ENCODE measurements around the gene DHRS1.
A peak's percentile ranks its signal among the peaks of the same experiment; 100 is the strongest.

Gene DHRS1

DNA sequence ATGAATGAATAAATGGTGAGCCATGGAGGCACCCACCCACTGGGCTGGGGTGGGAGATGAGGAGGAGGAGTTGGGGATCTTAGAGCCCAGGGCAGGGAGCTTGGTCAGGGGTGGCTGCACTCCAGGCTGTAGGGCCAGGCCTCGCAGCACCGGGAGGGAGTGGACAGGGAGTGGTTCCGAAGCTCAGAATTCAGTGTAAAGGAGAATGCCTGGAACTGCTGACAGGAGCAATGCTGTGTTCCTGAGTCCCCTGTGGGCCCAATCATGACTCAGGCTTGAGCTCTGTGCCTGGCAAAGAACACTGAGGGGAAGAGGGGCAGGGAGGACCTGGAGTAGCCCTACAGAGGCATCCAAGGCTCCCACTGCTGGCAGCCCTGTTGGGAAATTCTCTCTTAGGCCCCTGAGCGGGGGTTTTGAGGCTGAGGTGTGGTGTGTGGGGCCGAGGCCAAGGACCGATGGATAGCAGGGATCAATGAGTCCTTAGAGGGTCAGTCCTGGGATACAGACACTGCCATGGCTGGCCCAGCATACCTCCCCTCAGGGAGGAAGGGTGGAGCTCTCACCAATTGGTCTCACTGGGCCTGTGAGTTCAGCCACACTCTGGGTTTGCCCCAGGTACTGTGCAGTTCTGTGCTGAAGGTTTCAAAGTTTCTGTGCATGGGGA is 18.7 kb downstream of the DHRS1 start:
- no peak for DNase-seq

DNA sequence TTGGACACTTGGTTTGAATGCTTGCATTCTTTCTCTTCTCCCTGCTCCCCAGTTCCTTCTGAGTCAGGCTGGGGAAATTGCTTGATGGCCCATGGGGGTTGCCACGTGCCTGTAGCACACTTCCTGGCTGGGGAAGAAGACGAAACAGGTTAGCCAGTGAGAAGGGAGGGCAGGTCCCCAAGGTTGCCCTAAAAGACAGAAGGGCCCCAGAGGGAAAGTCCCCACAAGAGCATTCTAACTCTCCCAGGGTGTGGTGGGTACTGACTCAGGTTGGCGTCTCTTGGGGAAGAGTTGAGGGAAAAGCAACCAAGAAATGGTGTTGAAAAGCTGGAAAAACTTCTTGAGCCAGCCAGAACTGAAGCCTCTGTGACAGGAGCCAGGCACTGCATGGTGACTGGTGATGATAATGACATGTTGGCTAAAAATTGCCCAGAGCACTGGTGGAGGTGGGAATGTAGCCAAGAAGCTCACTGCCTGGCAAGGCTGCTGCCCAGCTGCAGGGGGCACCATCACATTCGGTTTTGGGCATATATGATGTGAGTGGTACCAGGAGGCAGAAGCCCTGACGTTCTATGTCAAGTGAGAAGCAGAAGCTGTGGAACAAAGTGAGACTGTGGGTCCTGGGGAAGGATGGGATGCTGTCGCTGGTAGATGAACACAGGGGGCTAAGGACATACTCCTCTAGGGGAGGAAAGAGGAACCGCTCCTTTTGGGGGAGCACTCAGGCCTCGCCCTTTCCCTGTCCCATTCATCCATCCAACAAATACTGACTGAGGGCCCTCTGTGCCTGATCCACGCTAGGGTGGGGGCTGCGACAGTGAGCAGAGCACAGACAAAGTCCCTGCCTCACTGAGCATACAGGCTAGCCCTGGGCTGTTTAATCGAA is 20.0 kb downstream of the DHRS1 start:
- DNase-seq = no peak

DNA sequence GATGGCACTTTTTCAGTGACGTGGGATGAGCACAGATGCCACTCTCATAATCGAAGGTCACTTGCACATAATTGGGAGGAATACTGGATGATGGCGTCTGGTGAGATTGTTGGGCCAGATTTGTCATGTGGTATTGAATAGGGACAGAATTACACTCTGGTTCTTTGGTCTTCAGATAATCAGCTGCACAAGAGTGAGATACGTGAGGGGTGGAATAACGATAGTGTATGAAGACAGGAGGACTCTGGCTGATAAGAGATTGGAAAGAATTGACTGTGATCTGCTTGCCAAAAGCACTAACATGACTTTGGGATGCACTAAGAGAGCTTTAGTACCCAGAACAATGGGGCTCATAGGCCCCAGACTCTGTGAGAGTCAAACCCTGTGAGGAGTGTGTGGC is 21.2 kb downstream of the DHRS1 start:
- DNase-seq = no peak

DNA sequence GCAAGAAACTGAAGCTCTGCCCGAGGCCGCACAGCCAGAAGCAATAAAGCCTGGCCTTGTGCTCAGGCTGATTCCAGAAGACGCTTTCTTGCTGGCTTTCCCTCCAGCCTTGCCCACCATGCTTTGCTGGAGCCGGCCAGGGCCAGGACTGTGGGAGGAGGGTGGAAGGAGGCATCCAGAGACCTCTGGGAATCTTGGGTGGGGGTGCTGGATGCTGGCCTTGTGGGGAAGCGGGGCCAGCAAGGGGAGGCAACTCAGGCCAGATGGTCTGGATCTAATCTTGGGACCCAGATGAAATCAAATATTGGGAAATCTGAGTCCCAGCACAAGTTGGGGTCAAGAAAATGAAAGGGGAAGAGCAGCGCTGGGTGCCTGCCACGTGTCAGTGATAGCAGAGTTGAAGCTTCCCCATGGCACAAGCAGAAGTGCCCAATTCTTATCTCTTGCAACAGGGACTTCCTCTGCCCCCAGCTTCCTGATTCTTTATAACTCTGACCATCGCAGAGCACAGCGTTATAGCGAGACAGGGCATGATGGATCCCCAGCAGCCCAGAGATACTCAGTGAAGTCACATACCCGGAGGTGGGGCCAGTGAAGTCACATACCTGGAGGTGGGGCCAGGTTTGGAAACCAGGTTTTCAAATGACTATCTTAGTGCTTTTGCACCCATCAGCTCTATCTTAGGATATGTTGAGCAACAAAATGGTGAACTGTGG is 21.8 kb downstream of the DHRS1 start:
- DNase-seq = peak; percentile 75 to 77

DNA sequence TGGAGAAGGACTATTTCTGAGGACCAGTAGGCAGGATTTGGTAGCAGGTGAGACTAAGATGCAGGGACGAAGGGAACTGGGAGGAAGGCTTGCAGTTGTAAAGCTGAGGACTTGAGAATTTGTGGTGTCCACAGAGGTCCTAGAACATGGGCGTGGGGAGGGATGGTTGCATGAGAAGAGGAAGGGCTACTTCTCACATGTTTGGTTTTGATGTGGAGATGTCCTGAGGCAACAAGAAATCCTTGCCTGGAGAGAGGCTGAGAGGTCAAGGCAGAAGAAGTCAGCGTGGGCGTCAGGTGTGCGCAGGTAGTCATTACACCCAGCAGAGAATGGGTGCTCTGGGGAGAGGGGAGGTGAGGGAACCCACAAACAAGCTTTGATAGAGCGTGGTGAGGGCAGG is 22.5 kb downstream of the DHRS1 start:
- no peak for DNase-seq

DNA sequence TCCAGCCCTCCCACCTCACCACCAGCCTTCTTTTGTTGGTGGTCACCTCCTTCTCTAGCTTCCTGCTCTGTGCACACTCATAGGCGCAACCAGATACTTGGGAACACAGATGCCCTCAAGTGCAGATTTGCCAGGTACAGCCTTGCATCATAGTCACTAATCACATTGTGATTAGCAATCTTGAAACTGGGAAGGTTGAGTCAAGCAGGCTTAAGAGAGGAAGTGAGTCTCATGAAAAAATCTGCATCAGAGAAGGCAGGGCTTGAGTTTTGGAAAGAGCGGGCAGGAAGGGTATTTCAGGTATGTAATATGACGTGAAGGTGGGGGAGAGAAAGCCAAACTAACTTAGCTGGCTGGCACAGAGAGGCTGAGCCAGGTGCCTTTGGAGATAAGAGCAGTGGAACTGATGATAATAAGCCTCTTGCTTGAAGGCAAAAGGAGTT is 25.5 kb downstream of the DHRS1 start:
- DNase-seq = peak in 1 of 2 experiments; percentile 9

DNA sequence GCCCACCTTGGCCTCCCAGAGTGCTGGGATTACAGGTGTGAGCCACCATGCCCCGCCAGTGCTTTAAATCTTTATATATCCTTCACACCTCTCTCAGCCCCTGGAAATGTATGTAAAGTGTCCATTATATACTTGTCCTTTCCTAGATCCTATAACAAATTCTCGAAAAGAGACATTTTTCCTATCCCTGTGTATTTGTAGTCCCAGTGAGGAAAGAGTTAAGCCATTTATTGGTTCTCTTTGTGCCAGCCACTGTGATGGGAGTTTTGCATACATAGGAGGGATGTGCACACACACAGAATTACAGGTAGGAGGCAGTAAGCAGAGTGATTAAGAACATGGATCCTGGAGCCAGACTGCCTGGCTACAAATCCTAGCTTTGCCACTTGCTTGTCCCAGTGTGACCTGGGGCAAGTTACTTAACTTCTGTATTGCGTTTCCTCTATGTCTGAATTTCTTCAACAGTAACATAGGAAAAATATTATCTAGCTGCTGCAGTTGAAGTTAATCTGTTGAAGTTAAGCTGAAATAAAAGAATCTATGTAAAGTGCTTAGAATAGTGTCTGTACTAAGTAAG is 26.1 kb downstream of the DHRS1 start:
- DNase-seq = peak in 1 of 2 experiments; percentile 7

DNA sequence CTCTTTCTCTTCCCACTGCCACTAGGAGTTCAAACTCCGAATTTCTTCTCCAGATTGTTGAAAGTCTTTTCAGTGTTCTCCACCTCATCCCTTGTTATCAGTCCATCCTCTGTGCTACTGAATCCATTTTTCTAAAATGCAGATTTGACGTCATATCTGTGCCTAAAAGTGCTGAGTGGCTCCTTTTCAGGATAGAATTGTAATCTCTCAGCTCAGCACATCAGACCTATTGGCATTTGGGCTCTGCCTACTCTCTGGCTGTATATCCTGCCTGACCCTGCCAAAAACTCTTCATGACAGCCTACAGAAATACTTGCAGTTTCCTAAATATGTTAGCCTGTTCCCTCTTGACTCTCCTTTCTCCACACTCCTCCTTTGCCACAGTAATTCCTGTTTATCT is 27.1 kb downstream of the DHRS1 start:
- no peak for DNase-seq

DNA sequence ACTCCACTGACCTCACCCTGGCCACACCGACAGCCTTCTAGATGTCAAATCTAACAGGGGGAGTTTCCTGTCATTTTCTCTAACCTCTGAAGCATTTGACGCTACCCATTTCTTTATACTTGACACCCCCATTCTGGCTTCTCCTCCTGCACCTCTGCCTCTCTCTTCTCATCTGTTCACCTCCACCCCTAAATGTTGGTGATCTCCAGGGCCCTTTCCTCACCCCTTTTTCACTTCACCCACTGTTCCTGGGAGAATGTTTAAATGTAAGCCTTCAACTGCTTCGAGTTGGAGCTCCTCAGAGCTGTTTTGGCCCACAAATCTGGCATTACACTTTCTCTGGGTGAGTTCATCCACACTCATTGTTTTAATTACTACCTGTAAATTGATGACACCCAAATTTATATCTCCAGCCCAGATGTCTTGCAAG is 27.7 kb downstream of the DHRS1 start:
- no peak for DNase-seq

DNA sequence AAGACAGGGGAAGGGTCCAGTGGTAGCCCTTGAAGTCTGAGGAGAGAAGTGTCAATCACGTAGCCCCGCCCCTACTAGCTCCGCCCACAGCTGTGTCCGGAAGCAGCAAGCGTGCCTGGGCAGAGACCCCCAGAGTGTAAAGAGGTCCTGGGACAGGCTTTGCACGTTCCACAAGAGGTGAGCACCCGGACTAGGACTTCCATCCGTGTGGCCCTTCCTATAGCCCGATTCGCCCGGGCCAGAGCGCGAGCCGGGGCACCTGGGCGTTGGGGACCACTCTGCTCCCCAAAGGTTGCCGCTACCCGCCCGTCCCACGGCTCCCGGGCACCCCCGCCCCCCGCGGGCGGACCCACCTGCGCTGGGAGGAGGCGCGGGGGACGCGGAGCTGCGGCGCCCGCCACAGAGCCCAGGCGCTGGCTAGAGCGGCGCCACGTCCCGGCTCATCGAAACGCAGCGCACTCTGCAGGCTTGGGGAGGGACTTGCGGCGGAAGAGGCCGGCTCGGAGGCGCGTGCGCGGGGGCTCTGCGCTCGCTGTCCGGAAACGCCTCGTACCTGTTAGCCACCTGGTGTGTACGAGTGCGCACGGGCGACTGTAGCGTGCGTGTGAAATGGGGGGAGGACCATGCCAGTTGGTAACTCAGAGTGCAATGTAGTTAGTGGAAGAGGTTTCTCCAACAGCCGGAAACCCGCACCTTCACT is 28.3 kb downstream of the DHRS1 start, which contains the start of gene RABGGTA:
RABGGTA (minus strand) TSS at position 464 of the 700 bp plus-strand sequence. CDS start 482 bp downstream, outside the sequence.
- peak; percentile 82 to 86 for DNase-seq

DNA sequence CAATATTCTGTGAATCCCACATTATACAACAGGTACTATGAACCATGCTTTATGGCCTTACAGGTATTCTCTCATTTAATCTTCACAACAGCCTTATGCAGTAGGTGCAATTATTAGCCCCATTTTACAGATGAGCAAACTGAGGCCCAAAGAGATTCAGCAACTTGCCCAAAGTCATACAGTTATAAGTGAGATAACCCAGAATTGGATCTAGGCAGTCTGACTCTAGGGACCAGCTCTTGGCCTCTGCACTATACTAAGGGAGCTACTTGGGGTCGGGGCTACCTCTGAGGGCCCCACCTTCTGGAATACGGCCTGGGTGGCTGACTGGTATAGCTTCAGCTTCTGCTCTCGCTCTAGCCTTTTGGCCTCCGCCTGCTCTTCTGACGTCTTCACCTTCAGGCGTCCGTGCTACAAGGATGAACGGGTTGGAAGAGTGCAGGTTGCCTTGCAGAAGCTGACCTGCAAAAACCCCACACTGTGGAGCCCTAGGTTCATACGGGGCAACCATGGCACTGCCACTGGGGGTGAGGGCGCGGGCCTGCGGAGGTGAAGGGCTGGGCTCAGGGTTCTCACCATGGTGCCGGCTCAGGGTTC is 28.9 kb downstream of the DHRS1 start:
- peak in 1 of 2 experiments; percentile 41 for DNase-seq

DNA sequence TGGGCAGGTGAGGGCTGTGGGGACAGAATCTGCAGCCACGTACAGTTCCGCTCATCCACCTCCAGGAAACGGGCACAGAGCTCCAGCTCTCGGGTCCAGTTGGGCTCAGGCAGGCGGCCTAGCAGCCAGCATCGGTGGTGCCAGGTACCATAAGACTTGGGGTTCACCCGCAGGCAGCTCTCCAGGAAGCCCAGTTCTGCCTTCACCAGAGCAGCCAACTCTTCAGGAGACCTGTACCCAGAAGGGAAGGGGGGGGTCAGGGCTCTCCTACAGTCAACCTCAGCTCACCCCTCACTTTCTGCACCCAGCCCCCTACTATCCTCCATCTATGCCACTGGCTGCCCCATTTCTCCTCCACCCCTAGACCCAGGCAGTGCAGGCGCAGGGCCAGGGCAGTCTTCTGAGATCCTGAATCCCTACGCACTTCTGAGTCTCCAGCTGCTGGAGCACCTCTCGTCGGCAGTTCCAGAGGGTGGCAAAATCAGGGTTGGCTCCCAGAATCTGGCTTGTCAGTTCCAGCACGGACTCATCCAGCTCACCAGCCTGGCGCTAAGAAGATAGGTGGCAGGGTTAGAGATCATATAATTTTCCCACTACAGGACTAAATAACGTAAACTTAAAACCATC is 29.6 kb downstream of the DHRS1 start:
- no peak for DNase-seq

DNA sequence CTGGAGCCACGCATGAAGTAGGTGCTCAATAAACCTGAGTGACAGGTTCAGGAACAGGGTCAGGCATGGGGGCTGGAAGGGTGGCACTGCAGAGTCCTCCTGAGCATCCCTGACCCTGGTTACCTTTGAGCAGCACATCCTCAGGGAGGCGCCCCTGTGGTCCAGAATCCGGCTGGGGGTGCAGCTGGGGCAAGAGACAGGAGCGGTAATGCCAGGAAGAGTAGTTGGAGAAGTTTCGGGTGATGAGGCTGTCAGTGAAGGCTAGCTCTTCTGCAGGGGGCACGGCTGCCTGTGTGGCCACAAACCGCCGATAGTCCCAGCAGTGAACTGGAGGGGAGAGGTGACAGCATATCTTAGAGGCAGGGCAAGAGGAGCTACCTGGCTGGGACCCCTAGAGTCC is 30.2 kb downstream of the DHRS1 start:
- DNase-seq = no peak

DNA sequence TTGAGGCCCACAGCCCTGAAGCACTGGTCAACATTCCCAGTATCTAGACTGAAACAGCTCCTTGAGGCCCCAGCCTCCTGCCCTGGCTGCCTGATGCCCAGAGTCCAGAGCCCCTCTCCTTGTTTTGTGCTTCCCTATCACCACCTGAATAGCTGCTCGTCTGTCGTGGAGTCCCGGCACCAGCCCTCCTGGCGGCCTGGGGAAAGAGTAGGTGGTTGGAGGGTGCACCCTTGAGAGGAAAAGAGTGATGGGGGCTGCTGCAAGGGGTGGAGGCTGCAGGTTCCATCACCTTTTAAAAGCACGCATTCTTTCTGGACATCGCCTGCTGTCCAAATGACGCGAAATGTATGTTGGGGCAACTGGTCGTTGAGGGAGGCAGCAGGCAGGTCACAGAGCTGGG is 31.4 kb downstream of the DHRS1 start:
- DNase-seq = no peak

DNA sequence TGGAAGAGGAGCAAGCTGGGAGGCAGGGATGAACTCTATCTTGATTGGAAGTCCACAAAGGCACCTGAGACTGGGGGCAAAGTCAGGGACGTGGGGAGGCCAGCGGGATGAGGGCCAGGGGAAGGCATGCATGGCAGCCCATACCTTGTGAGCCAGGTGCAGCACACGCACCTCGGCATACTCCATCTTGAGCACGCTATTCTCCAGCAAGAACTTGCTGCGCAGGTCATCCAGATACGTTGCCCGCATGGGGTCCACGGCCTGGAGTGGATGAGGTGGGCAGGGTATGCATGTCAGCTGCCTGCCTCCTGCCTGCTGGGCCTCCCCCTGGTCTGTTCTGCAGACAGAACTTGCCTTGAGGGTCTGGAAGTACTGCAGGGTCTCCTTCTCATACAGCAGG is 32.1 kb downstream of the DHRS1 start:
- DNase-seq = no peak

DNA sequence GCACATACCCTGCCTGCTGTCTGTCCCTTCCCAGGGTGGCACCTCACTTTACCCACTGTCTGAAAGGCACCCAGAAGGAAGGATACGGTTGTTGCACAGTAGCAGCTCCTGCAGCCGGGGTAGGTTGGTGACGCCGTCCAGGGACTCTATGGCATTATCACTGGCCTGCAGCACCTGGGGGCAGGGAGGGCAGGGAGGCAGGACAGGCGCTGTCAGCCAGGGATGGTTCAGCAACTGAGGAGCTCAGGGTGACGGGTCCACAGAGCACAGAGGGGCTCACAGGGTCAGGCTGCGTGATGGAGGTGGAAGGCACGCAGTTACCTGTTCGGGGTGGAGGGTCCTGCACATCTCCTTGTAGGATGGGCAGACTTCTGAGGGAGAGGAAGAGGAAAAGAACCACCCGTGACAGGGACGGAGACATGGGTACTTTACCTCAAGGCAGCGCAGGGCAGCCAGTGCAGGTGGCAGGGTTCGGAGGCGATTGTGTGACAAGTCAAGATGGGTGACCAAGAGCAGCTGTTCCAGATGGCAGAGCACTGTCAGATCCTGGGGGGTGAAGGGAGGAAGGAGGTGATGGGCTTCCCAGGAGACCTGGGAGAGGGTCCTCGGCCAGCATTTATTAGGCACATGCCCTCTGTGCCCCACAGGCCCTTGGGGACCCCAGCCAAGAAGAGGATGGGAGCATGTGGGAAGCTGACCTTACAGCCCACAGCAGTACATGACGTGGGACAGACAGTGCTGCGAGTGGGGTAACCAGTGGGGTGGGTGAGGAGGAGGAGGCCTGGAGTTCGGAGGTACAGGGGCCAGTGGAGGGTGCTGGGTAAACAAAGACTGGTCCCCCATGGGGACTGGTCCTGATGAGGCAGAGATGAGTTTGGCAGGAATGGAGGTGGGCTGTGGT is 33.0 kb downstream of the DHRS1 start:
- no peak for DNase-seq

DNA sequence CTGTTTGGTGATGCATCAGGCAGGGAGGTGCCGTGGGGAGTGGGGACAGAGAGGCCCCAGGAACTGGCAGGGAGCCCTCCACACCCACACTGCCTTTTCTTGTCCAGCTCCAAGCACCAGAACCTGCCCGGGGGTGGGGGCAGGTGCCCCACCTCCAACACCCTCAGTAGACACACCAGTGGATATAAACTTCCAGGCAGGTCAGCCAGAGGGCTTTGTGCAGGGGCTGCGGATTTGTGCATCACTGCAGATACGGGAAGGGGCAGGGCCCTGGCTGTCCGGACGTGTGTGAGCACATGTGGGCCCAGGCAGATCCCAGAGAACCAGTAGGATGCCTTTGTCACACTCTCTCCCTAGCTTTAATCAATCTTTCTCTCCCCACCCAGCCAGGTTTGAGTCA is 35.3 kb downstream of the DHRS1 start:
- no peak for DNase-seq

DNA sequence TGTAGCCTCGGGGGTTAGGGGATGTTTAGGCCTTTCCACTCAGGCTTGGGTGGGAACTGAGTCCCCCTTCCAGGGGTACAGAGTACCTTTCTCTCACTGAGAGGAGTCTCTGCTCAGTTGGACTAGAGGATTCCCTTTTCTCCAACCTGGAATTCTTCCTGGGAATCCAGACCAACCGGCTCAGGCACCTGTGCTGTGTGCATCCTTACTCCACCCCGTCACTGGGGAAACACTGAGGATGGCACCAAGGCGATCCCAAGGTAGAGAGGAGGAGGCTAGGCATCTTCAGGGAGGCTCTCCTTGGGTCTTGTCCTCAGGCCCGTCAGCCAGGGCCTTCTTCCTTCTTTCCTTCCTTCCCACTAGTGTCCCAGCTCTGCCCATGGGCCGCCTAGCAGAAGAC is 35.7 kb downstream of the DHRS1 start:
- no peak for DNase-seq

DNA sequence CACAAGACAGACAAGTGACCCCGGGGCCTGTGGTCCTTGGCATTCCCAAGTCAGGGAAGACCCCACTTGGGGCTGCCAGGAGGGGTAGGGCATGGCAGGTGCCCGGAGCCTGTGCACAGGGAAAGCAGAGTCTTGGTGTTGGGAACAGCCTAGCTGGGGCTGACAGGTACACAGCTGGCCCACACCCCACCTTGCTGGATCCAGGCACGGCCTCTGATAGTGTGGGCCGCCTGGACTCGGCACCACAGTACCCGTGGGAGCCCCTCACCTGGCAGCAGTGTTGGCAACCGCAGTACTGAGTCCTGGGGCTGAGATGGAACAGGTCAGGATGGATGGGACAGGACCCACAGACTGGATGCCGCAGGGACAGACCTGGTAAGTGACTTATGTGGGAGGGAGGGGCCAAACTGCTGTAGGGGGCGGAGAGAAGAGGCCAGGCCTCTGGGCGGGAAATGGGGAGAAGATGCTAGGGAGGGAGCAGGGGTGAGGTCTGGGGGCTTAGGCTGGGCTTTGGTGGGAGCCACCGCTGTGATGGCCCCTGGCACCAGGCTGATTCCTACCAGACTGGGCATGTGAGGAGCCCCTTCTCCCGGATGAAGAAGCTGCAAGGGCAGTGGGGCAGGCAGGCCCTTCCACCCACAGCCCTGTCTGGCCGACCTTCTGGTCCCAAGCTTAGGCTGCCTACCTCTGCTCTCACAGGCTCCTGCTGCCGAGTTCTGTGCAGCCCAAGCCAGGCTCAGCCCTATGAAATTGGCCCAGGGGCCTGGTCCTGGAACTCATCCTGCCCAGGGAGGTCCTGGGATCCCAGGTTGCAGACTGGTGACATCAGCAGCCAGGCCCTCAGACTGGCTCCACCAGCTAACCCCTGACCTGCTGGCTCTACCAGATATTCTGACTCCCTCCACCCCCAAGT is 36.5 kb downstream of the DHRS1 start, which contains the start of gene TGM1:
TGM1 (minus strand) TSS at position 357 of the 913 bp plus-strand sequence. CDS start 825 bp downstream, outside the sequence.
- DNase-seq = no peak
